AG09309 (cell line): ENCODE data around the gene KLHDC9.

Experiments
- DNase-seq: peaks from one replicate; pipeline ENCODE4 v3.0.0-alpha.2; 2010; ENCODE audit warnings: low read depth
- H3K4me3 ChIP-seq: 2 replicates; pipeline ENCODE4 v1.5.1; 2011; ENCODE audit warnings: mild to moderate bottlenecking, low read depth, low read length, moderate library complexity; ENCODE audit not compliant: control insufficient read depth
- CTCF ChIP-seq: IDR thresholded peaks from 2 replicates; pipeline ENCODE4 v1.5.1; 2011; ENCODE audit warnings: mild to moderate bottlenecking, low read depth, low read length, inconsistent platforms; ENCODE audit not compliant: insufficient read depth, control insufficient read depth; ENCODE audit errors: missing control alignments

Gene KLHDC9

GRCh38 chr1:161089251-161089924, 8.8 kb upstream of the KLHDC9 start, which contains the start of gene NECTIN4:
NECTIN4 (minus strand) TSS chr1:161089558; CDS start chr1:161089296, 262 bp downstream.
- TF ChIP-seq CTCF = no peak
- H3K4me3 ChIP-seq = no peak within 1 kb of the TSS
- no peak for DNase-seq

DNA sequence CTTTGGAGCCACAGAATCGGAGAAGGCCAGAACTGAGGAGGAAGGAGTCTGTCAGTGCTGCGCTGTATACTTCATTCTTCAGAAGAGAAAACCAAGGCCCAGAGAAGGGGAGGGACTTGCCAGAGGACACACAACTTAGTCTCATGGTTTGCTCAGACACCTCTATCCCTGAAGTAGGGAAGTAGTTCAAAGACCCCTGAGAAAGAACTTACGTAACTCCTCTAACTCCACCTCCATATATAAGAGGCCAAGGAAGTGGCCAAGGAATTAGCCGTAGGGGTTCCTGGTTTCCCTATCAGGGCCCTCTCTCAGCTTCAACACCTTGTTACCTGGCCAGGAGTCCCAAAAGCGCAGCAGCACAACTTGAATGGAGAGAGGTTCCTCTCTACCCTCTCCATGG, 8.2 kb upstream of the KLHDC9 start:
- no peak overlapping the region for H3K4me3 ChIP-seq
- no peak for TF ChIP-seq CTCF
- DNase-seq = no peak

DNA sequence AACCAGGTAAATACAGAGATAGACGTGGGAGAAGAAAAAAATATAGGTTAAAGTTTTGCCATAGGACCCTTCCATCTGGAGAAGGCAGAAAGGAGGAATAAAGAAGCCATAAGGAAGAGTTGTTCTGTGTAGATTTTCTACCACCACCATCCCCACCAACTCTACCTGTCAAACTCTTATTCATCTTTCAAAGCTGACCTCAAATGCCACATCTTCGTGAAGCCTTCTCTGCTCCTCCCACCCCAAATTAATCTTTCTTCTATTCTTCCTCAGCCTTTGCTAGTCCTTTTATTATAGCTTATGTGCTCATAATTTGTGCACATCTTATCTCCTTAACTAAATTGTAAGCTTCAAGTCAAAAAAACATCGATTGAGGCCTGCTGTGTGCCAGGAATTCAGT, 7.5 kb upstream of the KLHDC9 start:
- no peak for TF ChIP-seq CTCF
- DNase-seq = no peak
- H3K4me3 ChIP-seq = no peak overlapping the region

- H3K4me3 ChIP-seq = no peak overlapping the region
- TF ChIP-seq CTCF = no peak
Measured at GRCh38 chr1:161091093-161091492, 7.1 kb upstream of the KLHDC9 start.

GRCh38 chr1:161091796-161092507, 6.2 kb upstream of the KLHDC9 start:
- no peak for DNase-seq
- no peak for TF ChIP-seq CTCF
- no peak overlapping the region for H3K4me3 ChIP-seq

More at GRCh38 chr1:161091093-161091492, 7.1 kb upstream of the KLHDC9 start:
- DNase-seq = no peak

GRCh38 chr1:161092621-161093028, 5.5 kb upstream of the KLHDC9 start:
- no peak overlapping the region for H3K4me3 ChIP-seq
- TF ChIP-seq CTCF = no peak
- no peak for DNase-seq
